ENCODE measurements around the gene PELI3. TPM values are rescaled to one million over a fixed set of nuclear protein-coding genes. Genes with fewer than 3 reads are reported as not detected.

The PELI3 gene, protein sequence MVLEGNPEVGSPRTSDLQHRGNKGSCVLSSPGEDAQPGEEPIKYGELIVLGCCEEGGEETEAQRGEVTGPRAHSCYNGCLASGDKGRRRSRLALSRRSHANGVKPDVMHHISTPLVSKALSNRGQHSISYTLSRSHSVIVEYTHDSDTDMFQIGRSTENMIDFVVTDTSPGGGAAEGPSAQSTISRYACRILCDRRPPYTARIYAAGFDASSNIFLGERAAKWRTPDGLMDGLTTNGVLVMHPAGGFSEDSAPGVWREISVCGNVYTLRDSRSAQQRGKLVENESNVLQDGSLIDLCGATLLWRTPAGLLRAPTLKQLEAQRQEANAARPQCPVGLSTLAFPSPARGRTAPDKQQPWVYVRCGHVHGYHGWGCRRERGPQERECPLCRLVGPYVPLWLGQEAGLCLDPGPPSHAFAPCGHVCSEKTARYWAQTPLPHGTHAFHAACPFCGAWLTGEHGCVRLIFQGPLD
- 4.6 and 9.9 TPM in 2 replicates for total RNA-seq

GRCh38 chr11:66466225-66467033, at the start of gene PELI3:
TSS of gene PELI3 (plus strand) at chr11:66466905. CDS start at chr11:66468129, 1,224 bp downstream.

DNA sequence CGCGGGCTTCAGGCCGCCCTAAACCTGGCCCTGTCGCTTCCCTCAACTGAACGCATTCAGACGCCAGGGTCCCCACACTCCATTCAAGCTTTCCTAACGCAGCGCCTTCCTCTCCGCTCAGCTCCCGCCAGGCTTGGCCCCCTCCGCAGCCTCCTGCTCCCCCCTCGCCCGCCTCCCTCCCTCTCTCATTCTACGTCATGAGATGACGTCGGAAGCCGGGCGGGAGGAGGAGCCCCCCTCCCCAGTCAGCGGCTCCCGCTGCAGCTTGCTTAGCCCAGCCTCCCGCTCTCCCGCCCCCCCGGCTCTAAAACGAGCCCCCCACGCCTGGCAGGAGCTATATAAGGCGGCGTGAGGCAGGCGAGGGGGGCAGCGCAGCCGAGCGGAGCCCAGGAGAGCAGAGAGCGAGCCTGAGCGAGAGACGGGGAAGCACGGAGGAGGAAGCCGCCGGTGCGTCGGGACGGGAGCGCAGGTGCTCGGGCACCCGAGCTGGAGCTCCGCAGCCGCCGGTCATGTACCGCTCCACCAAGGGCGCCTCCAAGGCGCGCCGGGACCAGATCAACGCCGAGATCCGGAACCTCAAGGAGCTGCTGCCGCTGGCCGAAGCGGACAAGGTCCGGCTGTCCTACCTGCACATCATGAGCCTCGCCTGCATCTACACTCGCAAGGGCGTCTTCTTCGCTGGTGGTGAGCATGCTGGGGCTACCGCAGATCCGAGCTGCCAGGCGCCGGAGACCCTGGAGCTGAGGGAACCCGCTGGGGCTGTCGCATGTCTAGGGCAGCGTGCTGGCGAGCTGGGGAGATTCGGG, 45.8 kb upstream of the PELI3 start, which contains the start of gene NPAS4:
Gene NPAS4, plus strand, starts transcription at position 365 of the 806 bp plus-strand sequence. Its CDS starts 145 bp downstream, at position 510.

GRCh38 chr11:66438504-66439466, 27.9 kb upstream of the PELI3 start, which contains the start of gene MRPL11:
TSS of gene MRPL11 (minus strand) at chr11:66438848. CDS start at chr11:66438754, 94 bp downstream.

GRCh38 chr11:66480117-66480938, 13.6 kb downstream of the PELI3 start, which contains the start of gene DPP3:
TSS of gene DPP3 (plus strand) at chr11:66480434. CDS start at chr11:66482201, 1,767 bp downstream.

DNA sequence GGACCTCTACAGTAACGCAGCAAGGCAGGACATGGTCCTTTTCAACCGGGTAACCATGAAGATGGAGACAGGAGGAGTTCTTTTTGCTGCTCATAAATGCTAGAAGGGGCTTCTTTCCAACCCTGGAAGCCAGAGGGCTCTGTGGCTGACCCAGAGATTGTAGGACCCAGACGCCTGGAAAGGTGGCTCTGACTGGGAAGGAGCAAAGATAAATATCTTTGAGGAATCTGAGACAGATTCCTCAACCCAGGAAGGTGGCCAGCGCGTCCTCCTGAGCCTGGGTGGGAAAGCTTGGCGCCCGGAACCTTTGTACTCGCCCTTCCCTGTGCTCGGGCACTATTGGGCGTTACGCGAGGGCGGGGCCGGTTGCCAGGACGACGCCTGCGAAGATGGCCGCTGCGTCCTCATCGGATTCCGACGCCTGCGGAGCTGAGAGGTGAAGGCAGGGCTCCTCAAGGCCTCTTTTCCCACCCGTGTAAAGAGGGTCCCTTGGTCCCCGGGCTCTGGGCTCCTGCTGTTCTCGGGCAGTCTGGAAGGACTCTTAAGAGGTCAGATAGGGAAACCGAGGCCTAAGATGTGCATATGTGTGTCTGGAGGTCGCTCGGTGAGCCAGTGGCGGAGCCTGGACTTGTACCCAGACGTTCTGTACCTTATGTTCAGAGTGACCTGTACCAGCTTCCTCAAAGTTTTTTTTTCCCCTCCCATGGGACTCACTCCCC, 43.7 kb downstream of the PELI3 start, which contains the start of gene BBS1:
Gene BBS1, plus strand, starts transcription at position 365 of the 719 bp plus-strand sequence. Its CDS starts 25 bp downstream, at position 390.

Other genes with a start within 250 kb of the PELI3 start
- gene KLC2, start 209.2 kb upstream of the PELI3 start, total RNA-seq: 25.6 and 28.0 TPM in 2 replicates
- gene RAB1B, start 198.3 kb upstream of the PELI3 start, total RNA-seq: 153 and 177 TPM in 2 replicates
- 0.63 and 2.0 TPM in 2 replicates for gene CNIH2, start 188.7 kb upstream of the PELI3 start, total RNA-seq
- 172 and 188 TPM in 2 replicates for gene YIF1A, start 177.8 kb upstream of the PELI3 start, total RNA-seq
- gene TMEM151A, start 175.0 kb upstream of the PELI3 start, total RNA-seq: 0.16 and 17.6 TPM in 2 replicates
- gene CD248, start 149.9 kb upstream of the PELI3 start, total RNA-seq: 1.8 and 5.1 TPM in 2 replicates
- 21.3 and 23.7 TPM in 2 replicates for gene RIN1, start 130.5 kb upstream of the PELI3 start, total RNA-seq
- gene BRMS1, start 121.8 kb upstream of the PELI3 start, total RNA-seq: 41.2 and 63.6 TPM in 2 replicates
- 31.3 and 44.7 TPM in 2 replicates for gene B4GAT1, start 119.3 kb upstream of the PELI3 start, total RNA-seq
- gene SLC29A2, start 95.1 kb upstream of the PELI3 start, total RNA-seq: 3.3 and 5.2 TPM in 2 replicates
- gene NPAS4, start 45.9 kb upstream of the PELI3 start, total RNA-seq: 0.13 TPM in 1 of 2 replicates, not detected in the other
- 46.9 and 71.0 TPM in 2 replicates for gene MRPL11, start 28.1 kb upstream of the PELI3 start, total RNA-seq
- 75.4 and 101 TPM in 2 replicates for gene DPP3, start 13.5 kb downstream of the PELI3 start, total RNA-seq
- gene BBS1, start 43.7 kb downstream of the PELI3 start, total RNA-seq: 24.9 and 52.4 TPM in 2 replicates
- gene ZDHHC24, start 79.1 kb downstream of the PELI3 start, total RNA-seq: 32.3 and 44.5 TPM in 2 replicates
- gene ACTN3, start 80.0 kb downstream of the PELI3 start, total RNA-seq: under 0.01 and 0.13 TPM in 2 replicates
- gene CTSF, start 101.7 kb downstream of the PELI3 start, total RNA-seq: 9.6 and 61.5 TPM in 2 replicates
- gene CCDC87, start 126.2 kb downstream of the PELI3 start, total RNA-seq: 0.16 and 0.76 TPM in 2 replicates
- 20.4 and 32.2 TPM in 2 replicates for gene CCS, start 126.3 kb downstream of the PELI3 start, total RNA-seq
- gene RBM14, start 149.7 kb downstream of the PELI3 start, total RNA-seq: 34.5 and 52.3 TPM in 2 replicates
- 100 and 155 TPM in 2 replicates for gene RBM4, start 171.8 kb downstream of the PELI3 start, total RNA-seq
- gene RBM4B, start 211.0 kb downstream of the PELI3 start, total RNA-seq: 11.9 and 14.2 TPM in 2 replicates

Measured in mesangial cell (primary cell).